GM21528 (cell line): ENCODE measurements around the gene GALNT9.
"Not testable (repeated sequence)": the region's sequence is repeated elsewhere in the genome, so short reads cannot be mapped to it uniquely, and the experiment has no call there.

Experiments
- ATAC-seq: cut with Tn5 transposase; IDR thresholded peaks from one replicate; pipeline ENCODE4 v1.9.1; 2021; ENCODE audit warnings: mild to moderate bottlenecking, moderate library complexity; ENCODE audit not compliant: unreplicated experiment, low FRiP score

Gene GALNT9

GRCh38 chr12:132296063-132296462, 33.3 kb downstream of the GALNT9 start:
- ATAC-seq = no peak

- not testable (repeated sequence) for ATAC-seq
Observed at GRCh38 chr12:132295561-132295960, 33.8 kb downstream of the GALNT9 start.

GRCh38 chr12:132295101-132295526, 34.3 kb downstream of the GALNT9 start:
- ATAC-seq = no peak

DNA sequence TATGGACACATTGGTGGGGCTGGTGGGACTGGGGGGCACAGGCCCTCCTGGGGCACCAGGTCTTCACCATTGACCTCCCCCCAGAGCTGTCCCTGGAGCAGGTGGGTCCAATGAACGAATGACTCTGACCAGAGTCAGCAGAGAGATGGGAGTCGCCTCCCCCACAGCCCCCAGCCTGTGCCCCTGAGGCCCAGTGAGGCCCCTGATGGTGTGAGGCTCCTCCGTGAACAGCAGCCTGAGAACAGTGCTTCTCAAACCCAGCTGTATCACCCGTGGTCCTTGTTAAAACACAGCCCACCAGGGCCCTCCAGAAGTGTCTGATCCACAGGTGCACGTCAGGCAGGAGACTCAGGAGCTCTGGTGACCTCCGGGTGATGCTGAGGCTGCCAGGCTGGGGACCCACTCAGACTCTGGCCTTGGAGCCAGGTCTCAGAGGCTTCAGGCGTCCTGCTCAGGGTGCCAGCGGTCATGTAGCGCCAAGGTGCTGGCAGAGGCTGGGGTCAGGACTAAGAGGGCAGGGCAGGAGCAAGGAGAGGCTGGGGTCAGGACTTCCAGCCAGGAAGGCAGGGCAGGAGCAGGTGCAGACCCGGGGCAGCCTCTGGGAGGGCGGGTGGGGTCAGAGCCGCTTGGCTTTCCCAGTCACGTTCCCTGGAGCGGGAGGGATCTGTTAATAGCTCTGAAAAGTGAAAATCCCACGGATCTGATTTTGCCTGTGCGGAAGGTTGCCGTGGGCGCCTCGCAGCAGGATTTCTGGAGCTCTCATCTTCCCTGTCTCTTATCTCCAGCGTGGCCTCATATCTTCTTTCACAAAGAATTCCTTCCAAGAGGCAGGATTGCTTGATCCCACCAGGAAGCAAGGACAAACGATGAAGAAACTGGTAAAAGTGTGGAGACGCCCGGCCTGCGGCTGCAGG, 35.0 kb downstream of the GALNT9 start:
- no peak for ATAC-seq

DNA sequence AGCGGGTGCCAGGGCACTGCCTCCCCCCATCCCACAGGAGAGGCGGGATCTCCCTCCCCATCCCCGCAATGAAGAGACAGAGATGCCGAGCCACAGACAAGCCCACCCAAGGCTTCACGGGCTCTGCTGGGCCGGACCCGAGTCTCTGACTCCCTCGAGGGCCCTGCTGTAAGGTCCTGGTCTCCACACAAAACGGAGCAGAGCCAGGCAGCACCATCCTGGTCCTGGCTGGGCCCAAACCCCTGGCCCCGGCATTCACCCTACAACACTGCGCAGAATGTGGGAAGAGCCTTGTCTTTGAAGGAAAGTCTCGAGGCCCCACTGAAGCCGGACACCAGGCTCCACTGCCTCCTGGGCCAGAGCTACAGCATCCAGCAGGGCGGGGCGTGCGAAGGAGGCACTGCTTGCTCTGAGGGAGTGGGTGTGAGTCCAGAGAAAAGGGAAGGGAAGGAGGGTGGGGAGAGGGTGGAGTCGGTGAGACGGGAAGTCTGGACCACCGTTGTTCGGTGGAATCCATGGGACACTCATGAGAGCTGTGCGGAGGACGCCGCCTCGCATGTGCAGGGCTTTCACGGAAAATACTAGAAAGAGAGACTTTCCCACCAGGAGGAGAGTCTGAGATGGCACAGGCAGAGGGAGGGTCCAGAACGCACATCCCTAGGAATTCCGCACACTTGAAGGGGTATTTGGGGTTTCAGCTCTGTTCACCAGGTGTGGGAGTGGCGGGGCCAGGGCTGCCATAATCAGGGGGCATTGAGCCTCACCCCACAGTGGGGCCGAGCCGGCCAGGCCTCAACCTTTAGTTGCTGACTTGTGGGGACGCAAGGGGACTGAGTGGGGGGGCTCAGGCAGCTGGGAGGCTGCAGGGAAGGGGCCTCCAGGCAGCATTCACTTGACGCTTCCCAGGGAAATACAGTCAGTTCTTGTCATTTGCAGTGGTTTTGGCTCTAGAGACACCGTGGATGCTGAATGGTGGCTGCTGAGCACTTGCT, 36.8 kb downstream of the GALNT9 start:
- no peak for ATAC-seq

- ATAC-seq = no peak
Observed at GRCh38 chr12:132291402-132292175, 37.8 kb downstream of the GALNT9 start.

- no peak for ATAC-seq
Observed at GRCh38 chr12:132290203-132290540, 39.2 kb downstream of the GALNT9 start.

DNA sequence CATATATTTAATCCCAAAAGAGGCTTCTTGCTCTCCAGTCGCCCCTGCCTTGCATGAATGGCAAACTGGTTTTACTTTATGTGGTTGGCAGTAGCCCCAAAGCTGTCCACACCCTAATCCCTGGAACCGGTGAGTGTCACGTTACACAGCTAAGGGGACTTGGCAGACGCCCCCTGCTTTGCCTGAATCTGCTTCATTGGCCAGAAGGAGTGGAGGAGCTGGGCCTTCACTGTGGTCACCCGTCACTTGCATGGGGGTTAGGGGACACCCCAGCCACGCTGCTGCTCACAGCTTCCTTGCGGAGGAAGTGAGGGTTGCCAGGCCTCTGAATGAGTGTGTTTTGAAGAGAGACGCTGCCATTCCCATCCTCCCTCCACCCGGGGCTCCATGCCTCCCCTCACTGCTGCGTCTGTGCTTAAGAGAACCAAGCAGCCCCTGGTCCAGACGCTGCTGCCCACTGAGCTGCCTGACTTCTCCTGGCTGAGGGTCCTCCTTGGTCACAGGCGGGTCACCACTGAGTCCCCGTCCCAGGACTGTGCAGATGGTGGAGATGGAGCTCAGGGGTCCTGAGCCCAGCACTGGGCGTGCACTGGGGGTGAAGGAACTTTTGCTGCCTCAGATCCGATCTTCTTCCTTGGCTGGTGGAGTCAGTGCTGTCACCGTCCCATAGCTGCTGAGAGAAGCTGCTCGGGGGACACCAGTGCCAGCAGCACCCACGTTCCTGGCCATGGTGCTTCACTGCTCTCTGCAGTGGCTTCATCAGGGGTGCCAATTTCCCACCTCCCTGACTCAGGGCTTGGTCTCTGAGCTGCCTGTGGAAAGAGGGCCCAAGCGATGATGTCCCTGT, 39.8 kb downstream of the GALNT9 start:
- ATAC-seq = no peak

DNA sequence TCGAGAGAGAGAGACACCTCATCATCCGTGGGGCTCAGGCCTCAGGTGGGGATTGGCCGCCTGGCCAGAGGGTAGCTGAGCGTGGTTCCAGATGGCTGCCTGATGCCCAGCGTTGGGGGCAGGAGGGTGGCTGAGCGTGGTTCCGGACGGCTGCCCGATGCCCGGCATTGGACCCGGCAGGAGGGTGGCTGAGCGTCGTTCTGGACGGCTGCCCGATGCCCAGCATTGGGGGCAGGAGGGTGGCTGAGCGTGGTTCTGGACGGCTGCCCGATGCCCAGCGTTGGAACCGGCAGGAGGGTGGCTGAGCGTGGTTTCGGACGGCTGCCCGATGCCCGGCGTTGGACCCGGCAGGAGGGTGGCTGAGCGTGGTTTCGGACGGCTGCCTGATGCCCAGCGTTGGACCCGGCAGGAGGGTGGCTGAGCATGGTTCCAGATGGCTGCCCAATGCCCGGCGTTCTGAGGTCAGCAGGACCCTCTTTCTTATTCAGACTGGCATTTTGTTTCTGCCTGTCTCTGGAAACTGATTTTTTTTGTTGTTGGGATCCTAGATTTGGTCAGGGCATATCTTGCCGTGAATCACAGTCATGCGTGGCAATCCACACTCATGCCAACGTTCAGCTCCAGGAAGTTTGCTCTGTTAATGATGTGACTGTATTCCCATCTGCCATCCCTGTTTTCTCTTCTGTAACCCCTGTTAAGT, 40.7 kb downstream of the GALNT9 start:
- no peak for ATAC-seq

DNA sequence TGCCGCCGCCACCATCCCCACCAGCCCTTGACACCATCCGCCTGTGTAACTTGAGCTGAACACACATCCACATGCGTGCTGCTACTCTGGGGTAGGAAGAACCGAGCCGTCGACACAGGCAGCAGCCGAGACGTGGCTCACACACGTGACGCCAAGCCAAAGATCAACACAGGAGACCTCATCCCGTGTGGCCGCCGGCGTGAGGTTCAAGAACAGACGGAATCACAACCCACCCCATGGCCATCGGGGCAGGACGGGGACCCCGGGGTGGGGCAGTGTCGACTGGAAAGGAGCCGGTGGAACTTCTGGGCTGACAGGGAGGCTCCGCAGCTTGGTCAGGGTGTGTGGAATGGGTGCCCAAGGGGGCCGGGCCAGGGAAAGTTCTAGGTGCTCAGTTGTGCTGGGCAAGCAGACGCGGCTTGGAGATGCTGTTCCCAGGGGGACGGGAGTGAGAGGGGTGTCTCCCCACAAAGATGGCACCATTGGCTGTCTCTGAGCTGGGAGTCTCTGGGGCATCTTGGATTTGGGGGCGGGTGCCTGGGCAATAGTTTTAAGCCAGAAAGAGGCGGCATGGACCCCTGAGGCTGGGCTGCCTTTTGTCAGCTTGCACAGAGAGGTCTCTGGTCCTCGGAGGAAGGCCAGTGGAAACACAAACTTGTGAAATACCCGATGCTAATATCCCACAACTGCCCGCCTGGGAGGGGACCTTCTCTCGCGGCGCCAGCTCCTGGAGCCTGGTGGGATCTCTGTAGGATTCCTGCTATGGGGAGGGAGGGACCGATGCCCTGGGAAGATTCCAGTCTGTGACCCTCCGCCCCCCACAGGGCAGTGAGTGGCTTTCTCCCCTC, 41.8 kb downstream of the GALNT9 start:
- ATAC-seq = no peak

- ATAC-seq = no peak
Observed at GRCh38 chr12:132286912-132287311, 42.5 kb downstream of the GALNT9 start.

GRCh38 chr12:132285991-132286681, 43.3 kb downstream of the GALNT9 start:
- no peak for ATAC-seq

GRCh38 chr12:132284827-132285741, 44.3 kb downstream of the GALNT9 start:
- no peak for ATAC-seq

GRCh38 chr12:132284071-132284826, 45.1 kb downstream of the GALNT9 start:
- no peak for ATAC-seq

DNA sequence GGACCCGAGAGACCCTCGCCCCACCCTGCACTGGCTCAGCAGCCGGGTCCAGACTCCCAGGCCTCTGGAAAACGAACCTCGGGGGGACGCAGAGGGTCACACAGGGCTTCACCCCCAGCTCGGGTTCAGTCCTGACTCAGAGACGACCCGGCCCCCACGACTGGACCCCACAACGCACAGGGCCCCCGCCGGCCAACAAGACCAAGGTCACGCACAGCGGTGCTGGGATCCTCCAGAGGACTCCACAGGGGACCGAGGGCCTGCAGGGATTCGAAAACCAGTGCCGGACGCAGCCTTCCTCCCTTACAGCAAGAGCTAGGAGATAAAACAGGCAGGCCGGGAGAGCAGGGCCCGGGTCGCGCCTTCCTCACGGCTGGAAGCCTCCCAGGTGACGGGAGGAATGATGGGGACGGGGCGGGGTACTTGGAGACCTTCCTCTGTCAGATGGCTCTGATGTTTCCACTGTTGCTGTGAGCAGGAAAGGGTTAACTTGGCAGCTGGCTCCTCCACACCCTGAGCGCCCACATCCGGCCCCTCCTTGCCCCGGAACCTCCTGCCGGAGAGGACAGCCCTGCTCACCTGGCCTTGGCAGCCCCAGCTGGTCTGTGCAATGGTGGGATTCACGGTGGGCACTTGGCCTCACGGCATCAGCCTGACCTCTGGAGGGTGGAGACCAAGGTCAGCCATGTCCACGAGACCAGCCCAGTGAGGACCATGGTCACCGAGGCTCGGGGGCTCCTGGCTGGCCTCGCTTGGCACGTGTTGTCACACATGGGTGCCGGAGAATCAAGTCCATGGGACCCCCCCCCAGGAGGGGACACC, 46.2 kb downstream of the GALNT9 start:
- no peak for ATAC-seq
